Stimulated activated CD4-positive, alpha-beta T cell treated with anti-CD3 and anti-CD28 coated beads, TNF-alpha, amount 100 ng/mL, for 24 hours (primary cell): Measurements from ENCODE around the gene OTUB1.
"Not testable (repeated sequence)": the region's sequence is repeated elsewhere in the genome, so short reads cannot be mapped to it uniquely, and the experiment has no call there.

Source experiments
- DNase-seq, 3 experiments: peaks; one replicate each; pipeline ENCODE4 v3.0.0-alpha.2; 2020; ENCODE audit warnings: low read depth in 3 of 3

The OTUB1 gene

GRCh38 chr11:64042301-64042700 lies 56.1 kb downstream of the OTUB1 start:
- DNase-seq, result no peak

GRCh38 chr11:64043545-64043944 lies 57.3 kb downstream of the OTUB1 start:
- DNase-seq, result no peak

- DNase-seq, result no peak
Measured at GRCh38 chr11:64044730-64045393, 58.6 kb downstream of the OTUB1 start.

- no peak for DNase-seq
Measured at GRCh38 chr11:64045700-64046099, 59.5 kb downstream of the OTUB1 start.

- DNase-seq, result not testable (repeated sequence)
Measured at GRCh38 chr11:64047373-64047772, 61.1 kb downstream of the OTUB1 start.
